PC-3 (cell line): ENCODE measurements around the gene YWHAH. TPM values are rescaled to one million over a fixed set of nuclear protein-coding genes. Genes with fewer than 3 reads are reported as not detected.

Source experiments
- ATAC-seq: fragments of 200-7000 bp; cut with Tn5 transposase; 2 replicates; pipeline ENCODE4 v1.9.1; 2020; ENCODE audit warnings: mild to moderate bottlenecking, moderate library complexity
- BruUV-seq: library from RNA; stranded (reverse); fragments of 400-500 nt; replicated peaks from 2 replicates; lab custom pipeline; 2021; lab: Mats Ljungman, UMichigan
- CTCF ChIA-PET: fragments of 300-600 bp; sonication (Branson Sonifier 250); formaldehyde crosslinking; loops from one replicate; lab custom pipeline; 2022; ENCODE audit warnings: antibody characterized with exemption; lab: Charles Lee
- POLR2A ChIA-PET: fragments of 300-600 bp; sonication (Branson Sonifier 250); formaldehyde crosslinking; loops from one replicate; lab custom pipeline; 2022; ENCODE audit warnings: antibody characterized with exemption; ENCODE audit not compliant: unreplicated experiment; lab: Charles Lee
- DNase-seq: peaks from one replicate; pipeline ENCODE4 v3.0.0-alpha.2; 2015
- H2AFZ ChIP-seq: fragments of 300-600 bp; sonication (generic); 2 replicates; pipeline ENCODE4 v1.6.0; 2016; ENCODE audit warnings: antibody characterized with exemption, low read length
- H3F3A ChIP-seq: fragments of 300-600 bp; sonication (generic); one replicate; pipeline ENCODE4 v1.6.0; 2017; ENCODE audit warnings: antibody characterized with exemption, low read length, control low read depth, mild to moderate bottlenecking; ENCODE audit not compliant: unreplicated experiment
- H3K27ac ChIP-seq: fragments of 300-600 bp; sonication (generic); 2 replicates; pipeline ENCODE4 v1.5.1; 2016; ENCODE audit warnings: mild to moderate bottlenecking, low read length
- H3K27me3 ChIP-seq: fragments of 300-600 bp; sonication (generic); 2 replicates; pipeline ENCODE4 v1.6.1; 2016; ENCODE audit warnings: low read length, mixed read lengths
- H3K36me3 ChIP-seq: fragments of 300-600 bp; sonication (generic); 2 replicates; pipeline ENCODE4 v1.6.1; 2016; ENCODE audit warnings: low read depth, mixed run types, low read length, mixed read lengths
- H3K4me1 ChIP-seq: fragments of 300-600 bp; sonication (generic); 2 replicates; pipeline ENCODE4 v1.5.1; 2016; ENCODE audit warnings: low read length; ENCODE audit not compliant: insufficient read depth
- H3K4me2 ChIP-seq: fragments of 300-600 bp; sonication (generic); 2 replicates; pipeline ENCODE4 v1.6.0; 2016; ENCODE audit warnings: low read length
- H3K4me3 ChIP-seq: fragments of 300-600 bp; sonication (generic); 2 replicates; pipeline ENCODE4 v1.5.1; 2016; ENCODE audit warnings: mild to moderate bottlenecking, low read length, mixed read lengths
- H3K79me2 ChIP-seq: fragments of 300-600 bp; sonication (generic); 2 replicates; pipeline ENCODE4 v1.6.1; 2017; ENCODE audit warnings: low read length, mixed read lengths
- H3K9ac ChIP-seq: fragments of 300-600 bp; sonication (generic); 2 replicates; pipeline ENCODE4 v1.6.0; 2016; ENCODE audit warnings: mild to moderate bottlenecking, low read length
- H3K9me2 ChIP-seq: fragments of 300-600 bp; sonication (generic); replicated peaks from 2 replicates; pipeline ENCODE4 v1.6.1; 2016; ENCODE audit warnings: mixed run types, low read length, mixed read lengths
- H3K9me3 ChIP-seq: fragments of 300-600 bp; sonication (generic); 2 replicates; pipeline ENCODE4 v1.6.1; 2016; ENCODE audit warnings: low read length, mixed read lengths
- H4K20me1 ChIP-seq: fragments of 300-600 bp; sonication (generic); 2 replicates; pipeline ENCODE4 v1.6.1; 2016; ENCODE audit warnings: low read length, mixed read lengths
- EZH2 ChIP-seq: fragments of 300-600 bp; sonication (generic); IDR thresholded peaks from one replicate; pipeline ENCODE4 v1.6.1; 2017; ENCODE audit warnings: antibody characterized with exemption, mild to moderate bottlenecking, low read length; ENCODE audit not compliant: unreplicated experiment
- EZH2phosphoT487 ChIP-seq: fragments of 300-600 bp; sonication (generic); IDR thresholded peaks from 2 replicates; pipeline ENCODE4 v1.6.1; 2018; ENCODE audit warnings: mild to moderate bottlenecking, antibody characterized with exemption, low read length, borderline replicate concordance
- intact Hi-C: fragments of 100-400 bp; cut with micrococcal nuclease; formaldehyde crosslinking; loops from 2 replicates; pipeline ENCODE4 v1.9.0; 2023
- total RNA-seq: library from RNA; depleted of rRNA; stranded (reverse); fragments of >200 nt; gene quantifications from 2 replicates; pipeline ENCODE4 v1.2.3, GENCODE V29; 2014
- TF ChIP-seq, protein P1 (sequence below): fragments of 300-600 bp; sonication (generic); conservative IDR thresholded peaks from 2 replicates; pipeline ENCODE4 v1.5.1; 2017; ENCODE audit warnings: antibody characterized with exemption, low read depth, mild to moderate bottlenecking, low read length

Gene YWHAH
- total RNA-seq, 1 experiment from 2014 or later = 75.0 TPM

DNA sequence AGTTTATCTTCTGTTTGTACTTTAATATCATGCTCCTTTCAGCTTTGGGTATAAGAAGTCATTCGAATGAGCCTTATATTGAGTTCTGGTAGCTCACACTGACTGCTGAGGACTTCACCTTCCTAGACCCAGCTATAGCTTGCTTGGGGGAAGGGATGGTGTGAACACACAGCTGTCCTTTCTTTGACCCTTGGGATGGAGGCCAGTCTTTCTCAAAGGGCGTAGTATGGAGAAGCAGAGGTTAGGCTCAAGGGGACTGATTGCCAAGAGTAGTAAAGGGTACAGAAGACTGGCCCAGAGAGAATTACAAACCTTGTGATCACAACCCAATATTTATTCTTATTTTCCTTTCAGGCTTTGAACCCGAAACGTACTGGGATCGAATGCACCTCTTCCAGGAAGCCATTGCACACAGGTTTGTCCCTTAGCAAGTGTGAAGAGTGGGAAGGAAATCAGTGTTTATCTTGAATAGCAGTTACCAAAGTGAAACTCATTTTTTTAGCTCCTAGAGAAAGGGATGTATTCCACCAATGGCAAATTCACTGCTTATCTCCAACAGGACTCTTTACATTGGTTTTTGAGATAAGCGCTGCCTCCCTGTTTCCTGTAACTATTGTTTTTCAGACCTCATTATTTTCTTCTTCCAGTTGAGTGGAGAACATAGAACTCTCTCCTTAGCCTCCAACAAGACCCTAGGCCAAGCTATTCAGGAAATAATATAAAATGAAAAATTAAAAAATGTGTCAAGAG lies 42.8 kb upstream of the YWHAH start:
- ChIA-PET POLR2A (no interaction called here), CTCF (no interaction called here)
- Histone ChIP-seq H3K9ac (no peak overlapping the region), H3K9me2 (no peaks in the 10 kb centered on the region), H3K4me2 (no peak overlapping the region), H4K20me1 (no peaks in the 10 kb centered on the region), H3K36me3 (no peaks in the 10 kb centered on the region), H2AFZ (no peak overlapping the region), H3K4me1 (no peaks in the 10 kb centered on the region), H3K79me2 (no peaks in the 10 kb centered on the region), H3K4me3 (no peak overlapping the region), H3F3A (no peaks in the 10 kb centered on the region), H3K27me3 (no peaks in the 10 kb centered on the region), H3K9me3 (no peaks in the 10 kb centered on the region), H3K27ac (no peak overlapping the region)
- no TSS peak for BruUV-seq
- intact Hi-C loops = no loop called here
- TF ChIP-seq EZH2 (no peak), EZH2phosphoT487 (no peak)
- TF ChIP-seq, protein P1, sequence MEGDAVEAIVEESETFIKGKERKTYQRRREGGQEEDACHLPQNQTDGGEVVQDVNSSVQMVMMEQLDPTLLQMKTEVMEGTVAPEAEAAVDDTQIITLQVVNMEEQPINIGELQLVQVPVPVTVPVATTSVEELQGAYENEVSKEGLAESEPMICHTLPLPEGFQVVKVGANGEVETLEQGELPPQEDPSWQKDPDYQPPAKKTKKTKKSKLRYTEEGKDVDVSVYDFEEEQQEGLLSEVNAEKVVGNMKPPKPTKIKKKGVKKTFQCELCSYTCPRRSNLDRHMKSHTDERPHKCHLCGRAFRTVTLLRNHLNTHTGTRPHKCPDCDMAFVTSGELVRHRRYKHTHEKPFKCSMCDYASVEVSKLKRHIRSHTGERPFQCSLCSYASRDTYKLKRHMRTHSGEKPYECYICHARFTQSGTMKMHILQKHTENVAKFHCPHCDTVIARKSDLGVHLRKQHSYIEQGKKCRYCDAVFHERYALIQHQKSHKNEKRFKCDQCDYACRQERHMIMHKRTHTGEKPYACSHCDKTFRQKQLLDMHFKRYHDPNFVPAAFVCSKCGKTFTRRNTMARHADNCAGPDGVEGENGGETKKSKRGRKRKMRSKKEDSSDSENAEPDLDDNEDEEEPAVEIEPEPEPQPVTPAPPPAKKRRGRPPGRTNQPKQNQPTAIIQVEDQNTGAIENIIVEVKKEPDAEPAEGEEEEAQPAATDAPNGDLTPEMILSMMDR = no peak
- DNase-seq = no peak
- ATAC-seq = no peak

DNA sequence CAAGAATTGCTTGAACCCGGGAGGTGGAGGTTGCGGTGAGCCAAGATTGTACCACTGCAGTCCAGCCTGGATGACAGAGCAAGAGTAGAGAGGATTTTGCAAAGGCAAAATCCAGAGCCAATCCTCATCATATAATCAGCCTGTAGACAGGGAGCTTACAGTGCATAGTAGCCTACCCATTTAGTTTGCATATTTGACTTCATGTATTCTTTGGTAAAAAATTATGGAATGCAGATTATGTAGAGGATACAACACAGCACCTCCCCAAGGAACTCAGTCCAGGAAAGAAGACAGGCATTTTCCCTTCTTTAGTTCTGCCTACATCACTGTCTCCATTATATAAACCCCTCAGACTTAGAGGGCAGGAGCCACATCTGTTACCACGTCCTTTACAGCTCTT lies 39.7 kb upstream of the YWHAH start:
- Histone ChIP-seq H4K20me1 (no peaks in the 10 kb centered on the region), H3F3A (no peaks in the 10 kb centered on the region), H3K36me3 (no peaks in the 10 kb centered on the region), H3K27ac (no peak overlapping the region), H3K9me3 (no peaks in the 10 kb centered on the region), H3K4me3 (no peak overlapping the region), H3K79me2 (no peaks in the 10 kb centered on the region), H3K9me2 (no peaks in the 10 kb centered on the region), H3K4me2 (no peak overlapping the region), H3K27me3 (no peaks in the 10 kb centered on the region), H3K9ac (no peak overlapping the region), H3K4me1 (no peaks in the 10 kb centered on the region), H2AFZ (no peak overlapping the region)
- DNase-seq (no peak), ATAC-seq (no peak)
- CTCF ChIA-PET = no interaction called here
- POLR2A ChIA-PET = no interaction called here
- intact Hi-C loops = no loop called here
- no peak for TF ChIP-seq EZH2
- no peak for TF ChIP-seq EZH2phosphoT487
- TF ChIP-seq, protein P1 = no peak
- no TSS peak for BruUV-seq

DNA sequence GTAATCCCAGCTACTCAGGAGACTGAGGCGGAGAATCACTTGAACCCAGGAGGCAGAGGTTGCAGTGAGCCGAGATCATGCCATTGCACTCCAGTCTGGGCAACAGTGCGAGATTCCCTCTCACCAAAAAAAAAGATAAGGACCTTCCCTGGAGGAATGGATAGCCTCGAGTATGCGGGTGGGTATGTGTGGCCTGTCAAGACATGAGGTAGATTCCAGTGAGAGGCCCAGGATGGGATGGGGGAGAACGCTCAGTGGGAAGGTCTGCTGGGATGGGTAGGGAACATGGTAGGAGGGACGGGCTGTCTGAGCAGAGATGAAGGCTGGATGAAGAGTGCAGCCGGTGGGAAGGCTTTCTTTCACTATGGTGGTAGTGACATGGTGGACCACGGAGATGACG lies 39.0 kb upstream of the YWHAH start:
- H3K9me3 ChIP-seq = no peaks in the 10 kb centered on the region
- H3K79me2 ChIP-seq = no peaks in the 10 kb centered on the region
- intact Hi-C loops = no loop called here
- DNase-seq = no peak
- no peaks in the 10 kb centered on the region for H4K20me1 ChIP-seq
- no peak overlapping the region for H3K9ac ChIP-seq
- H3K4me1 ChIP-seq = no peaks in the 10 kb centered on the region
- no peak overlapping the region for H3K4me3 ChIP-seq
- no peaks in the 10 kb centered on the region for H3F3A ChIP-seq
- H3K9me2 ChIP-seq = no peaks in the 10 kb centered on the region
- TF ChIP-seq EZH2 = no peak
- TF ChIP-seq EZH2phosphoT487 = no peak
- TF ChIP-seq, protein P1 = no peak
- no peak overlapping the region for H2AFZ ChIP-seq
- H3K27ac ChIP-seq = no peak overlapping the region
- no peaks in the 10 kb centered on the region for H3K27me3 ChIP-seq
- POLR2A ChIA-PET = no interaction called here
- no peak for ATAC-seq
- no TSS peak for BruUV-seq
- CTCF ChIA-PET = no interaction called here
- no peaks in the 10 kb centered on the region for H3K36me3 ChIP-seq
- no peak overlapping the region for H3K4me2 ChIP-seq
